Gastroesophageal sphincter (tissue), 3 donors: ENCODE results near the gene GLB1L3.

Experiments used
- CTCF ChIP-seq, 4 experiments: fragments of 200-600 bp in 2 of 4; fragments of 450-650 bp in 2 of 4; sonication (generic) in 1 of 4; IDR thresholded peaks; one replicate each; pipeline ENCODE4 v1.5.1; 2017 to 2019; ENCODE audit warnings: antibody characterized with exemption in 4 of 4, mild to moderate bottlenecking in 2 of 4, moderate library complexity in 2 of 4
- POLR2A ChIP-seq, 2 donors: fragments of 450-650 bp; IDR thresholded peaks; one replicate each; pipeline ENCODE4 v1.6.1; 2017; ENCODE audit warnings: antibody characterized with exemption in 2 of 2, mild to moderate bottlenecking in 2 of 2, moderate library complexity in 1 of 2
- POLR2AphosphoS5 ChIP-seq: sonication (generic); formaldehyde crosslinking; IDR thresholded peaks from one replicate; pipeline ENCODE4 v1.6.1; 2017; ENCODE audit warnings: antibody characterized with exemption

- TF ChIP-seq CTCF (IDR thresholded peaks at IDR 0.05) (no peak), POLR2A (IDR thresholded peaks at IDR 0.05) (no peak), POLR2AphosphoS5 (no peak)
Measured at GRCh38 chr11:134266440-134266839, 9.7 kb upstream of the GLB1L3 start.
